ENCODE measurements around the gene ATP10D.
"Not testable (repeated sequence)": the region's sequence is repeated elsewhere in the genome, so short reads cannot be mapped to it uniquely, and the experiment has no call there.

Gene ATP10D

DNA sequence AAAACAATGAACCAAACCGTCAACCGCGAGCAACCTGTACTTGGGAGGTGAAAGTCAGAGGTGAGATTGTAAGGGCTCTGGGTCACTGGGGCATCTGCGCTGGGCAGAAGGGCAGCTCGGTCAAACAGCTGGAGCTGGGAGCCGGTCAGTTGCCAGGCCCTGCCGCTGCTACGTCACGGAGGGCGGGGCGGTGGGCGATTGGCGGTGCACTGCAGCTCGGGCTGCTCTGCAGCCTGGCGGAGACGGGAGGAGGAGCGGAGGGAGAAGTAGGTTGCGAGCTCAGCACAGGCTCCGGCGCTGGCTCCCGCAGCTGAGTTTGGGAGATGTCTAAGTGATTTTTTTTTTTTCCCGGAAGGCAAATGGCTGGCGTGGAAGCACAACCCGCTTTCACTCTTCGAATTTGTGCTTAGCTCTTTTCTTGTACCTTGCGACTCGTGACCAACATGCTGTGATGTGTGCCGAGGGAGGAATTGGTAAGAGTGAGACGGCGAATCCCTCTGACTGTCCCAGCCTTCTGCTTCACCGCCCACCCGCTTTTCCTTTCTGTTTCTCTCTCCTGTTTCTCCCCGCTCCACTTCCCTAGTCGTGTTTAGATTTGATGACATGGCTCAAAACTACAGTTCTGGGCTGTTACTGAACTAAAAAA is at the start of gene ATP10D:
Gene ATP10D, plus strand, starts transcription at position 229 of the 646 bp plus-strand sequence. CDS start 27,266 bp downstream, outside the sequence.
- DNase-seq (ENCODE audit: low spot score), result peak; percentile 94

DNA sequence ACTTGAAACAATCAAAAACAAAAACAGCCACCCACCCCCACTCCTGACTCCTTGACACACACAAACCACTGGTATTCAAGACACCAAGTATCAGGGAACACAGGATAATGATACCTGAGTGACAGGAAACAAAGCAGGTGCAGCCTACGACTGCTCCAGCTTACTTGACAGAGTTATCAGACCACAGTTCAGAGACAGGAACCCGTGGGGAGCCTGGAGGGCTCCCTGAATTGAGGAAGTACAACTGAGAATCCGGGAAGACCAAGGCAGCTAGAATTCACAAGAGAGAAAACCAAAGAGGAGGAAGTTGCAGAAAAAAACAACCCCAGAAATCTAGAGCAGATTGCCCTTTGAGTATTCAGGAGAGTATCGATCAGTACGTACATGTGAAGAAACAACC is 42.1 kb upstream of the ATP10D start:
- DNase-seq (ENCODE audit: low spot score), result no peak

DNA sequence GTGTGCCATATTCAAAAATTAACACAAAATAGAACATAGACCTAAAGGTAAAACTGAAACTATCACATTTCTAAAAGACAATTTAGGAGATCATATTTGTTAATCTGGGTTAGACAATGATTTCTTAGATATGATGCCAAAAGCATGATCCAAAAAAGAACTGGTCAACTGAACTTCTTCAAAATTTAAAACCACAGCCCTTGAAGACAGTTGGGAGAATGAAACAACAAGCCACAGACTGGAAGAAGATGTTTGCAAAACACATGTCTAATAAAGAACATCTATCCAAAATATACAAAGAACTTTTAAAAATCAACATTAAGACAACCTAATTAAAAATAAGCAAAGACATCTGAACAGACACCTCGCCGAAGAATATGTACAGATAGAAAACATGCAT is 41.0 kb upstream of the ATP10D start:
- DNase-seq (ENCODE audit: low spot score), result no peak

DNA sequence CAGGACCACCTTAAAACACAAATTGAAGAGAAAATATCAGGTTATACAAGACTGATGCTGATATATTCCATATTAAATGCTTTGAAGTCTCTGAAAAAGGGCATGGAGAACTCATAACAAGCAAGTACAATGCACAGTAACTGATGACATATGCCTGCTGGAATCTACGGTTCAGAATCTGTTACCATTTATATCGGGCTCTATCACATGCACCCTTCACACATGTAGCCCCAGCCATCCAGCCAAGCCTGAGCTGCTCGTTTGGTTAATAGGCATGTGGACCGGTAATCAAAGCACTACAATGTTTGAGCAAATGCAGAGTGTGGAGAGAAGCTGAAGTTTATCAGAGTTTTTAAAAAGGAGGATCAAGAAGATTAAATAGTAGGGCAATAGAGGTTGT is 33.4 kb upstream of the ATP10D start:
- DNase-seq (ENCODE audit: low spot score), result no peak

DNA sequence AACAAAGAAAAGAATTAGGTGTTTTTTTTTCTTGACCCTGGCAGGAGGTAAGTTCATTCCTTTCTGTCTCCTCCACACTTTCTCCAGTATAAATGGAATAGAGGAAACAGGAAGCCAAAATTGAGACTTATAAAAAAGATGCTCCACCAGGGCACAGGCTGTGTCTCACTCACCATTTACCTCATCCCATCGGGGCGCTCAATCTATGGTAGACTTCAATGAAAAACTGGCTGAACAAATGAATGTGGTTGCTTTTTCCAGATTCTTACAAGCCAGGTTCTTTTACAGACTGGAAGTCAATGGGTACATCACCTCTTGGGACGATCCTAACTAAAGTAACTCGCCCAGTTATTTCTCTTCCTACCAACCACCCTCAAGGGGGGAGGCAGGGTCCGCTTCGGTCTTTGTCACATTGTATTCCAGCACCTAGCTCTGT is 22.3 kb upstream of the ATP10D start:
- DNase-seq (ENCODE audit: low spot score), result no peak

- DNase-seq (ENCODE audit: low spot score), result peak; percentile 97
Observed at GRCh38 chr4:47463235-47463956, 21.7 kb upstream of the ATP10D start, which contains the start of gene COMMD8. COMMD8 (minus strand) TSS chr4:47463702; CDS start chr4:47463651, 51 bp downstream.

DNA sequence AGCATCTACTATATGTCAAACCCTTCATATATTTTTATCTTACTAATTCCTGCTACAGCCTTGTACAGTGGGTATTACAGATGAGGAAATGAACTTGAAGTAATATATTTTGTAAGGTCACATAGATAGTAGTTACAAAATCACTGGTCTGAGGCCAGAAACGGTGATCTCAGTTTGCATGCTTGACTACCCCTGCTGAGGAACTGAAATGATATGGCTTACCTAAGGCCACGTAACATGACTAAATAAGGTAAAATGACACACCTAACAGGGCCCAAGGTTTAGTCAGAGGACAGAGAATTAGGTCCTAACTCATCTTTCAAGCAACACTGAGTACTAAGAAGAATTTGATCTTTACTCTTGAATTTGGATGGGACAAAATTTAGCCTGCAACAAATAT is 20.1 kb upstream of the ATP10D start:
- no peak for DNase-seq (ENCODE audit: low spot score)

DNA sequence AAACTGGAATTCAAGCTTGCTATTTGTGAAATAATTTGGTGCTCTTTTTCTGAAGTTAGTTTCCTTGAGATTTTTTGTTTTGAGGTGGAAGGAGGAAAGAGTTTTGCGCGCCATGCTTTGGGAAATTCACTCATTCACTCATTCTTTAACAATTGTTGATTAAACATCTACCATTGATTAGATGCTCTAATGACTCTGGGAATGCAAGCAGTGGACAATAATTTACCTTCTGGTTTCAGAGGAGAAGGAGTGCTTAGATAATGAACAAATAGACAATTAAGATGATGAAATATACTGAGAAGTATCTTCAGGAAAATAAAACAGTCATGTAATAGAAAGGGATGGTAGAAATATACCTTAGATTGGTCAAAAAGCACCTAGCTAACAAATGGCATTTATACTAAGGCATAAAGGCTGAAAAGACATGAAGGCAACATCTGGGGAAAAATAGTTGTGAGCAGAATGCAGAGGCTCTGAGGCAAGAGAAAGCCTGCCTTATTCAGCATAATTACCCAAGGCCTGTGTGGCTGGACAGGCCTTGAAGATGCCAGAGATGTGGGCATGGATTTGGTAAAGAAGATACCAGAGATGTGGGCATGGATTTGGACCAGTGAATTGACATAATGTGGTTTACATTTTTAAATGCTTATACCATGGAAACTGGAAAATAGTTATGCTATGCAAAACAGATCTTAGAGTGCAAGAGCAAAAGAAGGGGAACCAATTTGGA is 18.9 kb upstream of the ATP10D start:
- no peak for DNase-seq (ENCODE audit: low spot score)

- DNase-seq (ENCODE audit: low spot score), result no peak
Observed at GRCh38 chr4:47468706-47469365, 16.2 kb upstream of the ATP10D start.

GRCh38 chr4:47469951-47470350 is 15.1 kb upstream of the ATP10D start:
- DNase-seq (ENCODE audit: low spot score), result no peak

- DNase-seq (ENCODE audit: low spot score), result no peak
Observed at GRCh38 chr4:47471064-47471463, 14.0 kb upstream of the ATP10D start.

DNA sequence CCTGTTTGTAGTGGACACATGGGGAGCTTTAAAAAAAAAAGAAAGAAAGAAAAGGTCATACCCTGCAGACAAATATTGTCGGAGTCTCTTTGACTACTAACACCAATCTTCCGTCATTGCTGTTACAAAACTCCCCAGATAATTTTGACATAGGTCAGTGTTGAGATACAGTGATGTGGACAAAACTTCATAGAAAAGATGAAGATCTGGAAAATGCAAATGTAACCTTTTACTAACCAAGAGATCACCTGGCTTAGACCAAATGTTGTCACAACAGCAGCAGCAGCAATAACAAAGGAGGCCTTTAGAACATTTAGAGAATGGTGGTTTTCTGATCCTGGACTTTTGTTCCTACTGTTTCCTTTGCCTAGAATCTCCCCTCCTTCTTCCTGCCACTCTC is 13.5 kb upstream of the ATP10D start:
- DNase-seq (ENCODE audit: low spot score), result no peak

DNA sequence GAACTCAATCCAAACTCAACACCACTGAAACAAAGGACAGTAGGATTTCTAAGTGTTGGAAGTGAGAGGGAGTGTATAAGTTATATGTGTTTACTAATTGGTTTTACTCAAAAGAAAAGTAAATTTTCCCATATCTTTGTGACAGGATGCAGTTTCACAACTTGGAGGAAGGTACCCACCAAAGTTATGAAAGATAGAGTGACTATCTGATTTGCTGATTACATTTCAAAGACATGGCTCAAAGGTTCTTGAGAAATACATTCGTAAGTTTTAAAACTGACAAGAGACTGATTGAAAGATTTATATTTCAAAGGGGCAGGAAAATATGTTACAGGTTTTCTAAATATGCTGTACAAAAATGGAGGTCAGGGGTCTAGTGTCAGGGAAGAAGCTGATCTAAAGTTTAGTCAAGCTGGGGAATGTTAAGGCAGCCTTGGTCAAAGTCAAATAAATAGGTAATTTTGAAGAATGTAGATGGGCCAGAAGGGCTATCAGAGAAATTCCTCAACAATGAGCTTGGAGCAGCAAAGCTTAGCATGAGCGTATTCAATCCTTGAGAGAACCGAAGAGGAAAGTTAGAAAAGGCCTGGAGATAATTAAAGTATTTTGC is 11.8 kb upstream of the ATP10D start:
- no peak for DNase-seq (ENCODE audit: low spot score)

GRCh38 chr4:47474799-47475198 is 10.3 kb upstream of the ATP10D start:
- DNase-seq (ENCODE audit: low spot score), result no peak

DNA sequence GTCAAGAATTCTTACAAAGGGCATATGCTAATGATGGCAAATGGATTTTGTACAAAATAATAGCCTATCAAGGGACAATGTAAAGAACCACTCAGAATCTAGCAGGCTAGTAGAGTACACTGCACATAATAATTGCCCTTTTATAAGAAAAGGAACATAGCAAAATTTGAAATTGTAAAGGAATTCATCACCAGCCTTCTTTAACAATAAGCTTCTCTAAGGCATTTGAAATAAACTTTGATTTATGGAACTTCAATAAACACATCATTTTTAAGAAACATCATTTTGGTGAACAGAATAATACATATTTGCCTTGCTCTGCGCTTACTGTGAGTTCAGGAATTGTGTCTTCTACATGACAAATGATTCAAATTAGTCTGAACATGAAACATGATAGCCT is 9.7 kb upstream of the ATP10D start:
- no peak for DNase-seq (ENCODE audit: low spot score)

- no peak for DNase-seq (ENCODE audit: low spot score)
Observed at GRCh38 chr4:47478804-47479203, 6.3 kb upstream of the ATP10D start.

DNA sequence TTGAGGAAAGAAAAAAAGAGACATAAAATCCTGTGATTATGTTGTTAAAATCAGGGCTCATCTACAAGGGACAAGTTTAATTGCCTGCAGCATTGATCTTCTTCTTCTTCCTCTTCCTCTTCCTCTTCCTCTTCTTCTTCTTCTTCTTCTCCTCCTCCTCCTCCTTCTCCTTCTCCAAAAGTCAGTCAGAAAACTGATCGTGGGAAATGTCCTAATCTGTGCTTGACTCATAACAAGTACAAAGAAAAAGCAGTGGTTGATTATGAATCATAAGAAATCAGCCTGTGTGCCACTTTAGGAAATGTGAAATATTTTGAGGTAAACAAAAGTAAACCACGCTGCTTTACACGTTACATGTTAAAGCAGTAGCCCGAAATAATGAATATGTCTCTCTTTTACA is 2.7 kb upstream of the ATP10D start:
- DNase-seq (ENCODE audit: low spot score), result no peak

- no peak for DNase-seq (ENCODE audit: low spot score)
Observed at GRCh38 chr4:47483745-47484144, 1.3 kb upstream of the ATP10D start.

- no peak for DNase-seq (ENCODE audit: low spot score)
Observed at GRCh38 chr4:47484168-47484567, 907 bp upstream of the ATP10D start.

DNA sequence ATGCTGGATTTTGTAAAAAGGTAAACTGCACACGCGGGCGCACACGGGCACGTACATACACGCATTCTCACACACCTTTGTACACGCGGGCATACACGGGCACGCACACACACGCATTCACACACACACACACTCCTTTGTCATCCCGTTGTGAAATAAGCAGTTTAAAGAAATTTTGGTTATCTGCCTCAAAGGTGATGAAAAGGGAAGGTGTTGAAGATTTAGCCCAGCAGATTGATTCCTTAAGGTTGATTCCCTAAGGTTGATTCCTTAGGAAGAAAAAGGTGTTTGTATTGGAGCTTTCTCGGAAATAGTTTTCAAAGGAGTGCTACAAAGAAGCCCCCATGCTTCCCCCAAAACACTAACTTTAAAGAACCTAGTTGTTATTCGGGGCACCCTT is 693 bp downstream of the ATP10D start:
- DNase-seq (ENCODE audit: low spot score), result no peak

DNA sequence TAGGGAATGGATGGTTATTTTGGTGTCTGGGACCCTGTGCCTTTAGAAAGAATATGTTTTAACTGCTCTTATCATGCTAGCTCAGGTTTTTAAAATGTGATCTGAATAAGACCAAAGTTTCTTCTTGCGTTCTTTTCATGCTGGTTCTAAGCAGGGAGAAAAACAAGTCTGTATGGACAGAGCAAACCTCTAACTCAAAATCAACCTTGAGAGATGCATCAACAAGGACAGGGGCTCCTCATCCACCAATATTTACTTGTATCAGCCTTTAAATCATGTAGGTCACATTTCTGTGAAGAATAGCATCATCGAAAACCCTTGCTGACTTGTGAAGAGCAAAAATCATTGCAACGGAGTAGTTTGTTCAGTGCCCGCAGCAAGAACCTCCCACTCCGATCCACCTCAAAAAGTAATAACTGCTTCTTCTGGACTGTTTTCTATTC is 1.2 kb downstream of the ATP10D start:
- DNase-seq (ENCODE audit: low spot score), result no peak

DNA sequence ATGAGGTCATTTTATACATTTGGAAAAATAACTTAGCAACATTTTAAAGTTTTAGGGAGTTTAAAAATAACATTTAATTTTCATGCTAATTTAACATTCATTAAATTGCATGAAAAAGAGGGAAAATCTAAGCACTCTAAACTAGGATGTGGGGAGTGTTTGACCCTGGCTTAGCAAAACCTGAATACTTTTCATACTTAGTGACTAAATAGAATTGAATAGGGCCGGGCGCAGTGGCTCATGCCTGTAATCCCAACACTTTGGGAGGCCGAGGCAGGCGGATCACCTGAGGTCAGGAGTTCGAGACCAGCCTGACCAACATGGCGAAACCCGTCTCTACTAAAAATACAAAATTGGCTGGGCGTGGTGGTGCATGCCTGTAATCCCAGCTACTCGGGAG is 1.7 kb downstream of the ATP10D start:
- not testable (repeated sequence) for DNase-seq (ENCODE audit: low spot score)

Measured in ecto neural progenitor cell (in vitro differentiated cells).